ENCODE measurements around the gene ELN. TPM values are rescaled to one million over a fixed set of nuclear protein-coding genes. Genes with fewer than 3 reads are reported as not detected.

Gene ELN
- total and polyA plus RNA-seq, 2 of the 4 experiments (the other 2 are of a cell fraction) = 2.2 to 14.3 TPM

DNA sequence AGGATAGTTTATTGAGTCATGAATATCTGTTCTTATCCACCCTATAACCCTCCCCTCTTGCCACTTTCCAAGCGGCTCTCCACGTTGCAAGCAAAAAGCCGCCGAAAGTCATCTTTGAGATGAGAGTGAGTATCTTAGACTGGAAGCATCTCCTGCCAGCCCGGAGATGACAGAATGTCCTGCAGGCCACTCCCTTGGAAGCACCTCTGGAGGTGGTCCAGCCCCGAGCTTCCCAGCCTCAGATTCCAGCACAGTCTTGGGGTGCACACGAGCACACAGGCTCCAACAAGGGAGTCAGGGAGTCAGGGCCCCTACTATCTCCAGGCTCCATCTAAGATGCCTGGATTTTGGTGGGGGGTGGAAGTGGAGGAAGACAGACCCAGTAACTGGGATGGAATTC, 5.5 kb upstream of the ELN start:
- H2AK9ac ChIP-seq (replicated peaks; ENCODE audit: low read depth, low read length, poor library complexity) = no peak overlapping the region
- in situ Hi-C loops (cut with MboI; ENCODE audit: low sequenced_read_pairs) = loop anchor here (5.0 kb wide), 1 partner anchor 150 kb away; no protein-coding TSS in a partner anchor
- H3K27me3 ChIP-seq (ENCODE audit: control insufficient read depth, insufficient read depth, low read length) = no peaks in the 10 kb centered on the region
- H3K23ac ChIP-seq (ENCODE audit: low read depth, low read length) = 0 out of 2 replicates have a peak overlapping the region, but pooled peaks have one; percentile 40
- no peak overlapping the region for H2BK5ac ChIP-seq (ENCODE audit: low read depth, low read length, poor library complexity, severe bottlenecking)
- H2BK15ac ChIP-seq (ENCODE audit: low read depth, low read length) = 0 out of 3 replicates have a peak overlapping the region, but pooled peaks have one; percentile 17
- H3K18ac ChIP-seq (ENCODE audit: low read depth, low read length) = no peak overlapping the region
- peak overlapping the region; percentile 48; the same call in 1 of the 2 replicates for H2BK120ac ChIP-seq (ENCODE audit: low read depth, low read length)
- intact Hi-C loops (cut with micrococcal nuclease) = no loop called here
- BruUV-seq (replicated peaks) = no TSS peak
- H3K9ac ChIP-seq (ENCODE audit: low read depth, low read length) = no peak overlapping the region
- H4K91ac ChIP-seq (ENCODE audit: insufficient read depth, low read depth, low read length) = peak overlapping the region; percentile 45; the same call in 1 of the 2 replicates
- TF ChIP-seq CEBPB (IDR thresholded peaks at IDR 0.05; ENCODE audit: low read depth, low read length) (no peak), RCOR1 (IDR thresholded peaks at IDR 0.05; ENCODE audit: insufficient replicate concordance, low read length) (no peak), CHD1 (IDR thresholded peaks at IDR 0.05; ENCODE audit: low read depth, low read length) (no peak), MAZ (IDR thresholded peaks at IDR 0.05; ENCODE audit: borderline replicate concordance, low read depth, low read length) (no peak), BHLHE40 (IDR thresholded peaks at IDR 0.05; ENCODE audit: low read depth, low read length) (no peak), RAD21 (IDR thresholded peaks at IDR 0.05; ENCODE audit: low read length) (no peak), SMC3 (IDR thresholded peaks at IDR 0.05; ENCODE audit: low read depth, low read length) (no peak), NFE2L2 (IDR thresholded peaks at IDR 0.05; ENCODE audit: low read depth, low read length) (no peak), FOS (IDR thresholded peaks at IDR 0.05; ENCODE audit: low read depth, low read length) (no peak), POLR2A (IDR thresholded peaks at IDR 0.05; ENCODE audit: low read depth, low read length) (no peak), RFX5 (IDR thresholded peaks at IDR 0.05; ENCODE audit: low read depth, low read length) (no peak), MXI1 (IDR thresholded peaks at IDR 0.05; ENCODE audit: borderline replicate concordance, low read depth, low read length) (no peak), MAFK (IDR thresholded peaks at IDR 0.05; ENCODE audit: low read depth, low read length) (no peak)
- TF ChIP-seq, protein P1, sequence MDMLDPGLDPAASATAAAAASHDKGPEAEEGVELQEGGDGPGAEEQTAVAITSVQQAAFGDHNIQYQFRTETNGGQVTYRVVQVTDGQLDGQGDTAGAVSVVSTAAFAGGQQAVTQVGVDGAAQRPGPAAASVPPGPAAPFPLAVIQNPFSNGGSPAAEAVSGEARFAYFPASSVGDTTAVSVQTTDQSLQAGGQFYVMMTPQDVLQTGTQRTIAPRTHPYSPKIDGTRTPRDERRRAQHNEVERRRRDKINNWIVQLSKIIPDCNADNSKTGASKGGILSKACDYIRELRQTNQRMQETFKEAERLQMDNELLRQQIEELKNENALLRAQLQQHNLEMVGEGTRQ (IDR thresholded peaks at IDR 0.05; ENCODE audit: low read depth, low read length) = no peak
- TF ChIP-seq, protein P2, sequence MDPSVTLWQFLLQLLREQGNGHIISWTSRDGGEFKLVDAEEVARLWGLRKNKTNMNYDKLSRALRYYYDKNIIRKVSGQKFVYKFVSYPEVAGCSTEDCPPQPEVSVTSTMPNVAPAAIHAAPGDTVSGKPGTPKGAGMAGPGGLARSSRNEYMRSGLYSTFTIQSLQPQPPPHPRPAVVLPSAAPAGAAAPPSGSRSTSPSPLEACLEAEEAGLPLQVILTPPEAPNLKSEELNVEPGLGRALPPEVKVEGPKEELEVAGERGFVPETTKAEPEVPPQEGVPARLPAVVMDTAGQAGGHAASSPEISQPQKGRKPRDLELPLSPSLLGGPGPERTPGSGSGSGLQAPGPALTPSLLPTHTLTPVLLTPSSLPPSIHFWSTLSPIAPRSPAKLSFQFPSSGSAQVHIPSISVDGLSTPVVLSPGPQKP (IDR thresholded peaks at IDR 0.05; ENCODE audit: borderline replicate concordance, low read depth, low read length) = no peak
- TF ChIP-seq, protein P3, sequence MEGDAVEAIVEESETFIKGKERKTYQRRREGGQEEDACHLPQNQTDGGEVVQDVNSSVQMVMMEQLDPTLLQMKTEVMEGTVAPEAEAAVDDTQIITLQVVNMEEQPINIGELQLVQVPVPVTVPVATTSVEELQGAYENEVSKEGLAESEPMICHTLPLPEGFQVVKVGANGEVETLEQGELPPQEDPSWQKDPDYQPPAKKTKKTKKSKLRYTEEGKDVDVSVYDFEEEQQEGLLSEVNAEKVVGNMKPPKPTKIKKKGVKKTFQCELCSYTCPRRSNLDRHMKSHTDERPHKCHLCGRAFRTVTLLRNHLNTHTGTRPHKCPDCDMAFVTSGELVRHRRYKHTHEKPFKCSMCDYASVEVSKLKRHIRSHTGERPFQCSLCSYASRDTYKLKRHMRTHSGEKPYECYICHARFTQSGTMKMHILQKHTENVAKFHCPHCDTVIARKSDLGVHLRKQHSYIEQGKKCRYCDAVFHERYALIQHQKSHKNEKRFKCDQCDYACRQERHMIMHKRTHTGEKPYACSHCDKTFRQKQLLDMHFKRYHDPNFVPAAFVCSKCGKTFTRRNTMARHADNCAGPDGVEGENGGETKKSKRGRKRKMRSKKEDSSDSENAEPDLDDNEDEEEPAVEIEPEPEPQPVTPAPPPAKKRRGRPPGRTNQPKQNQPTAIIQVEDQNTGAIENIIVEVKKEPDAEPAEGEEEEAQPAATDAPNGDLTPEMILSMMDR (conservative IDR thresholded peaks at IDR 0.05; ENCODE audit: low read depth, low read length) = no peak
- no peaks in the 10 kb centered on the region; a peak in 1 of 4 replicates for H3K79me1 ChIP-seq (ENCODE audit: low read depth in 1 of 2, low read length in 2 of 2)
- no peak overlapping the region for H3K4me3 ChIP-seq (ENCODE audit: insufficient read depth, low read depth, low read length)
- peak overlapping the region in 1 of 2 experiments; percentile 67; a peak in 1 of 4 replicates for H4K8ac ChIP-seq (ENCODE audit: low read depth in 2 of 2, low read length in 2 of 2)
- H3K4me2 ChIP-seq (ENCODE audit: low read depth, low read length) = no peak overlapping the region
- H3K4me1 ChIP-seq (ENCODE audit: control insufficient read depth, insufficient read depth, low read length) = peaks cover 18% of the 10 kb centered on the region
- peak overlapping the region; percentile 13; the same call in 1 of the 2 replicates for H2BK20ac ChIP-seq (ENCODE audit: low read depth, low read length)
- POLR2A ChIA-PET (ENCODE audit: unreplicated experiment) = no interaction called here
- no peak overlapping the region for H3K27ac ChIP-seq (ENCODE audit: insufficient read depth, low read length)
- no peak overlapping the region for H3K56ac ChIP-seq (ENCODE audit: extremely low read depth, insufficient read depth, low read length)
- H4K20me1 ChIP-seq (ENCODE audit: insufficient read depth, low read length) = no peaks in the 10 kb centered on the region
- CTCF ChIA-PET = no interaction called here
- peaks cover 8% of the 10 kb centered on the region for H3K9me1 ChIP-seq (ENCODE audit: insufficient read depth, low read length)
- no peak for ATAC-seq (ENCODE audit: low read depth)
- peak overlapping the region; percentile 25; the same call in 1 of the 2 replicates for H3K14ac ChIP-seq (replicated peaks; ENCODE audit: low read depth, low read length)
- H4K5ac ChIP-seq (ENCODE audit: low read depth, low read length) = no peak overlapping the region
- no peak for DNase-seq
- H3K36me3 ChIP-seq (ENCODE audit: control insufficient read depth, insufficient read depth, low read length) = no peaks in the 10 kb centered on the region
- H3K4ac ChIP-seq (ENCODE audit: low read depth, low read length) = peak overlapping the region; percentile 14
- dilution Hi-C loops (cut with HindIII; ENCODE audit: low sequenced_read_pairs, unreplicated experiment) = no loop called here
- H2AFZ ChIP-seq (replicated peaks; ENCODE audit: low read length, poor library complexity) = peak overlapping the region; percentile 92
- no peaks in the 10 kb centered on the region for H3K9me3 ChIP-seq (ENCODE audit: control insufficient read depth, insufficient read depth, low read length)
- whole genome bisulfite sequencing, 2 experiments (ENCODE audit: extremely low coverage in 2 of 2, insufficient read length in 1 of 2) = 100% methylated on average over 2 of the region's 7 CpGs; no CpG with 5 or more reads in 1 of the 2 experiments
- H2AK5ac ChIP-seq (ENCODE audit: low read depth, low read length) = peak overlapping the region; percentile 54; the same call in 1 of the 2 replicates

All from IMR-90 (cell line).